GM12891 (cell line): ENCODE measurements around the gene GREB1.

Experiments used
- POLR2A ChIP-seq: IDR thresholded peaks from 2 replicates; pipeline ENCODE4 v1.6.1; 2011; ENCODE audit warnings: low read depth, low read length, control low read depth
- POLR2AphosphoS5 ChIP-seq: IDR thresholded peaks from 2 replicates; pipeline ENCODE4 v1.6.1; 2011; ENCODE audit warnings: low read depth, low read length, control low read depth
- POU2F2 ChIP-seq: IDR thresholded peaks from 2 replicates; pipeline ENCODE4 v1.6.1; 2011; ENCODE audit warnings: low read depth, mild to moderate bottlenecking, control low read depth, low read length, moderate library complexity
- SPI1 ChIP-seq: IDR thresholded peaks from 2 replicates; pipeline ENCODE4 v1.6.1; 2011; ENCODE audit warnings: low read depth, low read length, control low read depth
- TAF1 ChIP-seq: IDR thresholded peaks from 2 replicates; pipeline ENCODE4 v1.6.1; 2011; ENCODE audit warnings: low read depth, low read length, control low read depth

DNA sequence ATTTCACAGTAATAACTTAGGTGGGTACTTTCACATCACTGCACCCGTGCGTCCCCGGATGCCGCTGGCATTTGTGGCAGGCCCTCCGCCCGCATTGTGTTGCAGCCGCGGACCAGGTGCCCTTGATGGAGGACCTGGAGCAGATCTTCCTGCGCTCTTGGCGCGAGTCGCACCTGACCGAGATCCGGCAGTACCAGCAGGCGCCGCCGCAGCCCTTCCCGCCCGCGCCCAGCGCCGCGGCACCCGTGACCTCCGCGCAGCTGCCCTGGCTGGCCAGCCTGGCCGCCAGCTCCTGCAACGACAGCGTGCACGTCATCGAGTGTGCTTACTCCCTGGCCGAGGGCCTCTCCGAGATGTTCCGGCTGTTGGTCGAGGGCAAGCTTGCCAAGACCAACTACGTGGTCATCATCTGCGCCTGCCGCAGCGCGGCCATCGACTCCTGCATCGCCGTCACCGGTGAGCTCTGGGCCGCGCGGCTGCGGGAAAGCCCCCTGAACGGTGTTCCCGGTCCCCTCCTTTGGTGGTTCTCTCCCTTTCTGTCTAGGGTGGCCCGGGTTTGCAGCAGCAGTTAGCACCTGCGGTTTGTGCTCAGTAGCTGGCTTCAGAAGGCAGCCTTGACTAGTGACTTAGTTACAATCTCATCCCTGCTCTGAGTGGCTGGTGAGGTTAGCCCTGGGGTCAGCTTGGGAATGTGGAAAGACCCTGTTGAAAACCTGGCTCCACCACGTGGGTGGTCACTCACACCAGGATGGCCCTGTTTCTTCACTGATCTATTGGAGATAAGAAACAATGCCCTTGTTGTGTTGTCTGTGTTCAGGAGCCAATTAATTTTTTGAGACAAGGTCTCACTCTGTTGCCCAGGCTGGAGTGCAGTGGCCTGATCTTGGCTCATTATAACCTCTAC, 59.1 kb downstream of the GREB1 start:
- TF ChIP-seq POLR2A (no peak), POLR2AphosphoS5 (no peak), SPI1 (no peak), TAF1 (no peak), POU2F2 (no peak)
